Renal cortical epithelial cell (primary cell): Measurements from ENCODE around the gene SH2D6. TPM values are rescaled to one million over a fixed set of nuclear protein-coding genes. Genes with fewer than 3 reads are reported as not detected.
A peak's percentile ranks its signal among the peaks of the same experiment; 100 is the strongest.
"Not testable (repeated sequence)": the region's sequence is repeated elsewhere in the genome, so short reads cannot be mapped to it uniquely, and the experiment has no call there.

Source experiments
- DNase-seq: peaks from one replicate; pipeline ENCODE4 v3.0.0-alpha.2; 2011; ENCODE audit warnings: low read depth
- total RNA-seq: library from RNA; depleted of rRNA; stranded (reverse); fragments of >200 nt; gene quantifications from 2 replicates; pipeline ENCODE4 v1.2.3, GENCODE V29; 2014

SH2D6 gene
- total RNA-seq, 1 donor from 2014 or later, result 0.40 TPM

DNA sequence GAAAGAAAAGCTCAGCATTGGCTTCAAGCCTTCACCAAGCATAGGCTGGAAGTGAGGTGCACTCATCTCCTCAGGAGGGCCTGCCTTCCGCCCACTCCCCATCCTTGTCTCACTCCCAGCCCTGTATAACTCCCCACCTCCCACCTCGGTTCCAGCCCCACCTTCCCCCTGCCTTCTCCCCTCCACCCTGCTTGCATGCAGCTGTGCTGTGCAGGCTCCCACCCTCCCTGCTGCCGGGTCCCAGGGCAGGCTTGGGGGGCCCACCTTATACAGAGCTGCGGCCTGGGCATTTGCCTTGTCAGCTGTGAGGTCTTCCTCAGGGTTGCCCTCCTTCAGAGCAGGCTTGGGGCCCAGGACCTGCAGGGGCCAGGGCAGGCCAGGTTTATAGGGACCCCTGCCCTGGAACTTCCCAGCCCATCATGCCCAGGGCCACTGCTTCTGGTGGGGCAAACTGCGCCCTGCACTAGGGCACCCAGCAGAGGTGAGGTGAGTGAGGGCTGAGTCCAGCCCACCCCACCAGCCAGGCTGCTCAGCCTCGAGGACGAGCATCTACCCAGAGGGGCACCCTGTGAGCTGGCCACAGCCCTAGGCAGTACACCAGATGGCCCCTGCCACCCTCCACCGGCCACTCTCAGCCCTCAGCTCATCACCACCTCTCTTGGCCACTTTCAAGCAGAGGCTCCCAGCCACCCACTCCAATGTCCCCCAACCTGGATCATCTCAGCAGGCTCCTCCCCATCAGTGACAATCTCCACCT lies 19.9 kb upstream of the SH2D6 start:
- no peak for DNase-seq

- no peak for DNase-seq
These were observed 19.4 kb upstream of the SH2D6 start for GRCh38 chr2:85399183-85399455.

GRCh38 chr2:85400023-85400422 lies 18.5 kb upstream of the SH2D6 start:
- no peak for DNase-seq

DNA sequence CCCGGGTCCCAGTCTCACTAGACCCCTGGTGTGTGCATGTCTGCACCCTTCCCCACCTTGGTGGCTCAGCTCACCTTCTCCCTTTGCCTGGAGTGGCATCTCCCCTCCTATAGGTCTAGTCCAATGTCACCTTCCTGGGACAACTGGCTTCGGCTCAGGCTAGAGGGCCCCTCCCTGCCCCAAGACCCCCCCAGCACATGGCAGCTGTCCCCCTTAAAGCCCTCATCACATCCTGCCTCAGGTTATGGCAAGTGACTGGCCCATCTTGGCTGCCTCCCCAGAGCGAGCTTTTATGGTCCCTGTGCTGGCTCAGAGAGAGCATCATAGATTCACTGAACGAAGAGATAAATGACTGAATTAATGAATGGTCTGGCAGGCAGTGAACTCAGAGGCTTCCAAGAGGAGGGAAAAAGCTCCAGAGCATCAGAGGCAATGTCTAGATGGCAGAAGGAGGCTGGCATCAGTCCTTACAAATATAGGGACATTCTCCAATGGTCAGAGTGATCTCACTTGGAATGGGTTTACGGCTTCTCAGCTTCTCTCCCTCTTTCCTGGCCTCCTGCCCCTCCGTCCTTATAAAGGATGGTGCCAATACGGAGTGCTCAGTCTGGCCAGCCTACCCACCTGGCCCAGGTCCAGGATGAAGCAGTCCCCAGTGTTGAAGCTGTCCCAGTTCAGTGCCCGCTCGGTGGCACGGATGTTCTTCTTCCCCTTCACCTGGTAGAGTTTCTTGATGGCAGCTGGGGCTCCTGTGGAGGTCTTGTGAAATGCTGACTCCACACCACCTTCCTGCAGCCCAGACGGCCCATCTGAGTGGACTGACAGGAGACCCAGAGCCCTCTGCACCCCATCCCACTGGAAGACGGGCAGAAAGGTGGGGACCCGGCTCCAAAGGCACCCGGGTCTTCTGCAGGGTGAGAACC lies 17.7 kb upstream of the SH2D6 start:
- DNase-seq, result no peak

- no peak for DNase-seq
These were observed 17.1 kb upstream of the SH2D6 start for GRCh38 chr2:85401464-85401805.

GRCh38 chr2:85401844-85402243 lies 16.7 kb upstream of the SH2D6 start:
- no peak for DNase-seq

- peak; percentile 83 for DNase-seq
These were observed 13.1 kb upstream of the SH2D6 start for GRCh38 chr2:85405201-85406059.

- no peak for DNase-seq
These were observed 8.5 kb upstream of the SH2D6 start, which contains the start of gene CAPG for GRCh38 chr2:85409845-85410583. CAPG (minus strand) TSS chr2:85410366; CDS start chr2:85402145, 8,221 bp downstream.

GRCh38 chr2:85410584-85411404 lies 7.7 kb upstream of the SH2D6 start:
- DNase-seq, result peak; percentile 29

GRCh38 chr2:85411405-85411748 lies 7.1 kb upstream of the SH2D6 start:
- DNase-seq, result no peak

DNA sequence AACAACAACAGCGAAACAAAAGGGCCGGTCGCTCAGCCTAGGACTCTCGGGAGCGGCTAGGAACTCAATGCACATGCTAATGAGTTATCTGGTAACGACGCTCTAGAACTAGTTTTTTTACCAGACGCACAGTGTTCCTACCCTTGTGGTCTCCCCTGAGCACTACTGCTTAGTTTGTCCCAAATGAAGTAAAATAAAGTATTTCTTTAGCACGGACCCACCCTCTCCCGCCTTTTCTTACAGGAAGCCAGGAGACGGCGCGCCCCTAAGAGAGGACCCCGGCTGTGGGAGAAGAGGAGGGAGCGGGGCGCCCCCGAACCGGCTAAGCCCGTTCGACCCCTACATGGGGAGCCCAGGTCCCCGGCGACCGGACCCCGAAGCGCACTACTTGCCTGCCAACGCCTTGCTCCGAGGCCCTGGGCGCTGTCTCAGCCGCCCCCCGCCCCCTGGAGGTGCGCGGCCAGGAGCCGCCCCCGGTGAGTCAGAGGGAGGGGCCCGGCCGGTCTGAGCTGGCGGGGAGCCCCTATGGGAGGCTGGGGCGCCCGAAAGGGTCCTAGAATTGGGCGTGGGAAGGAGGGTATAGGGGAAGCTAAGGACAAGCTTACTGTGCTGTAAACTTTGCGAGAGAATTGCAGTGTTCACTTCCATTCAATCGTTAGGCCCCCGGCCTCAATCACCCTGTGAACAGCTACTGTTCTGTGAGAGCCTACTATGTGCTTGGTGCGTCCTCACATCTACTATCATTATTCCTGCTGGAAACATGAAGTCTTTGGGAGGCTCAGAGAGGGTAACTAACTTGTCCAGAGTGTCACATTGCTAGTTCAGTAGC lies 4.7 kb upstream of the SH2D6 start:
- DNase-seq, result no peak

DNA sequence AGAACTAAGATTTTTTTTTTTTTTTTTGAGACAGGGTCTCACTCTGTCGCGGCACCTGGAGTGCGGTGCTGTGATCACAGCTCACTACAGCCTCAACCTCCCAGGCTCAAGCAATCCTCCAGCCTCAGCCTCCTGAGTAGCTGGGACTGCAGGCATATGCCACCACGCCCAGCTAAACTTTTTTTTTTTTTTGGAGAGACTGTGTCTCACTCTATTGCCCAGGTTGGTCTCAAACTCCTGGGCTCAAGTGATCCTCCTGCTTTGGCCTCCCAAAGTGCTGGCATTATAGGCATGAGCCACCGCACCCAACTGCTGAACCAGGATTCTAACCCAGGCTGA lies 4.1 kb upstream of the SH2D6 start:
- not testable (repeated sequence) for DNase-seq

GRCh38 chr2:85414761-85415553 lies 3.6 kb upstream of the SH2D6 start:
- no peak for DNase-seq

GRCh38 chr2:85415980-85416650 lies 2.4 kb upstream of the SH2D6 start:
- no peak for DNase-seq

DNA sequence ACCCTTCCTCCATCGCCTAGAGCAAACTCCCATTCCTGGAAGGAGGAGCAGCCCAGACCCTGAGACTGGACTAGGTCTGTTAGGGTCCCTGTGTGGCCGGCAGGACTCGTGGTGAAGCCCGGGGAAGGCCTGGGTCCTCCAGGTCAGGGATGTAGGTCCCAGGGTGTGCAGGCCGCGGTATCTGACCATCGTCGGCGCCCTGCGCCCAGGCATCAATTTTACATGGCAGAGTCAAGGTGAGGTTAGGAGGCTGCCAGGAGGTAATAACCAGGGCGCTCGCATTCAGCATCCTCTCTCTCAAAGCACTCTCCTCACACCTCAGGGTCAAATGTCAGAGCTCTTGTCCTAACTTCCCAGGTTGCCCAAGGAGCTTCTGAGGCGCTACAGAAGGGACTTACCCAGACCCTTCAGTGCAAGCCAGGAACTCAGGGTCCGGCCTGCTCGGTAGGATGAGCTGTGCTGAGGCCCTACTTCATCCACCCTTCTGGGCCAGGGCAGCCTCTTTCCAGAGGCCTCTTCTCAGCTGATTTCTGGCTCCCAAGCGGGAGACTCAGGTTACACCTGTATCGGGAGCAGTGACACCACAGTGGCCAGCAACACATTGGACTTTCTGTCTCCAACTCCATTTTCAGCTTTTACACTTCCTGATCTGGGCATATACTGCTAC lies 628 bp downstream of the SH2D6 start:
- no peak for DNase-seq

DNA sequence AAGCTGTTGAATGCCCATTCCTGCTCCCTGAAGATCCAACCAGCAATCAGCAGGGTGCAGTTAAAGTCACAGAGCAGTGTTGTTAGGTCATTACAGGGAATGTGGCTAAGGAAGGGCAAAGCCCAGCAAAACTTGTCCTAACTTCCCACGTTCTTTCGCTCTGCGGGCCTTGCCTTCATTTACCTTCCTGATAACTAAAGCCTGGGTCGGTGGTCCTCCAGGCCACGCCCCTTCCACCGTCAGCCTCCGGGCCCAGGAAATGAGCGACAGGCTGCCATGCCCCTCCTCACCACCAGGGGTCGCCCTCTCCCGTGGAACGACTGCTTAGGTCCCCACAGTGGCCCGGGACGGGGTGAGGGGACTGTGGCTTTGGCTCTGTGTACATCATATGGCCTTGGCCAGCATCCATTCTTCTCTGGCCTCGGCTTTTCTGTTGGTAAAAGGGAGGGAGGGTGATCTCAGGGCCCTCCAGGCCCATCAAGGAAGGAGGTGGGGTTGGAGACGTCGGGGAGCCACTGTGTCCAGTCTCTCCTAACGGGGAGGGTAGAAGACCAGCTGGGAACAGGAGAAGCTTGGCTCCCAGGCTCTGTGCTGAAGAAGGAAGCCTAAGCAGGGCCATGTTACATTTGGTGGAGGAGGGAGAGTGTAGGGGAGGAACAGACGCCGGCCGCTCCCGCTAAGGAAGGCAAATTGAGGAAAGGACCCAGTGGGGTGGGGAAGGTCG lies 2.2 kb downstream of the SH2D6 start:
- DNase-seq, result peak; percentile 46
